ENCODE data around the gene CADPS2. TPM values are rescaled to one million over a fixed set of nuclear protein-coding genes. Genes with fewer than 3 reads are reported as not detected.
"Not testable (repeated sequence)": the region's sequence is repeated elsewhere in the genome, so short reads cannot be mapped to it uniquely, and the experiment has no call there.

The CADPS2 gene
- total RNA-seq, 2 experiments from 2014 or later = not detected

DNA sequence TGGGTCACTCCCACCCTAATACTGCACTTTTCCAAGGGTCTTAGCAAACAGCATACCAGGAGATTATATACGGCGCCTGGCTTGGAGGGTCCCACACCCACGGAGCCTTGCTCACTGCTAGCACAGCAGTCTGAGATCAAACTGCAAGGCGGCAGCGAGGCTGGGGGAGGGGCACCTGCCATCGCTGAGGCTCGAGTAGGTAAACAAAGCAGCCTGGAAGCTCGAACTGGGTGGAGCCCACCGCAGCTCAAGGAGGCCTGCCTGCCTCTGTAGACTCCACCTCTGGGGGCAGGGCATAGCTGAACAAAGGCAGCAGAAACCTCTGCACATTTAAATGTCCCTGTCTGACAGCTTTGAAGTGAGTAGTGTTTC is 51.7 kb downstream of the CADPS2 start:
- H3K36me3 Mint-ChIP-seq, H3K4me3 Mint-ChIP-seq, H3K27me3 Mint-ChIP-seq, H3K9me3 Mint-ChIP-seq, H3K27ac Mint-ChIP-seq, DNase-seq, H3K4me1 Mint-ChIP-seq: not testable (repeated sequence)

DNA sequence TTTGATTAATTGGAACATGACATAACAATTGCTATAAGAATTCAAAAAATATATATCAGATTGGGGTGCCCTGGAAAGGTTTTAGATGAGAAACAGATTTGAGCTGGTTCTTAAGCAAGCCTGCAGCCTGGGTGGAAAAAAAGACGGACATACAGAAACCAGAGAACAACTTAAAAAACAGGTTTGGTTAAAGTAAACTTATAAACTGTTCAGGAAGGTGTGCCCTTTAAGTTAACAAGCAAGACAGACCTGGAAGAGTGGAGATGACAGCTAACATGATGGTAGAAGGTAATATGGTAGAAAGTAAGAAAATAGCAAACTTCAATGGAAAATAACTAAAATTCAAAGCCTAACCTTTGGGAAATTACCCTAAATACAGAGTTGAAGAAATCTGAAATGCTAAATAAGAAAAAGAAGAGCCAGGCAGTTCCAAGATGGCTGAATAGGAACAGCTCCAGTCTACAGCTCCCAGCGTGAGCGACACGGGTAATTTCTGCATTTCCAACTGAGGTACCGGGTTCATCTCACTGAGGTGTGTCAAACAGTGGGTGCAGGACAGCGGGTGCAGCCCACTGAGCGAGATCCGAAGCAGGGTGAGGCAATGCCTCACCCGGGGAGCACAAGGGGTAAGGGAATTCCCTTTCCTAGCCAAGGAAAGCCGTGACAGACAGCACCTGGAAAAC is 52.2 kb downstream of the CADPS2 start:
- DNase-seq = no peak
- Mint-ChIP-seq H3K4me1 (no peaks in the 10 kb centered on the region), H3K9me3 (peaks cover 8% of the 10 kb centered on the region), H3K27ac (no peak overlapping the region), H3K4me3 (no peak overlapping the region), H3K36me3 (peaks cover 1% of the 10 kb centered on the region), H3K27me3 (no peaks in the 10 kb centered on the region)

DNA sequence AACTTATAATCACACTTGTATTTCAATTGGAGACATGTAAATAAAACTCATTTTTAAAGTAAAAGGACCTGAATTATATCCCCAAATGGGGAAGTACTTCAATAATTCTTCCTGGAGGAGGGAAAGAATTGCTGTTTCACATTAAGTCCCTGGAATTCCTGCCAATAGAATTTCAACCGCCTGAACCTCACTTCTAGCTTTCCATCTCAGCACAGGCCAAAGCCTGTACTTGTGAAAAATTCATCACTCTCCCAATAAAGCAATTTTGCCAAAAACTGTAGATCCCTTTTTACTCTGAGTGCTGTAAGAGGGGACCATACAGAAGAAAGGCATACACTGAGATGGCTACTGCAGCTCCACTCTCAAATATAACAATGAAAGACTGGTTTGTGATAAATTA is 54.8 kb downstream of the CADPS2 start:
- H3K27me3 Mint-ChIP-seq = no peaks in the 10 kb centered on the region
- H3K4me1 Mint-ChIP-seq = no peaks in the 10 kb centered on the region
- no peak for DNase-seq
- peaks cover 1% of the 10 kb centered on the region for H3K36me3 Mint-ChIP-seq
- H3K9me3 Mint-ChIP-seq = peaks cover 5% of the 10 kb centered on the region
- no peak overlapping the region for H3K27ac Mint-ChIP-seq
- no peak overlapping the region for H3K4me3 Mint-ChIP-seq

DNA sequence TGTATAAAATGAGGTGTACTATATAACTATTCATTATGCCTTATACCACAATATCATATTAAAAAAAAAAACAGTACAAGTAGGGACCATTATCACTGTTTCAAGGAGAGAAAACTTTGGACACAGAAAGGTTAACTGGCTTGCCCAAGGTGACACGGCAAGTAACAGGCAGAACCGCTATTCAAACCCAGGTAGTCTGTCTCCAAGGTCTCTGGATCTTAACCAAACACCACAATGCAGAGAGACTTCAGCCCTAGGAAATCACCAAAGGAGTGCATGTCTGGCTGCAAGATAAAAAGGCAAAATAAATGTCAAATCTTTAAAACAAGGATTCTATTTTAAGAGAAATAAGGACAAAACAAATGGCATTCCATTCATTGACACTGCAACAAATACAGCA is 56.3 kb downstream of the CADPS2 start:
- Mint-ChIP-seq H3K27ac (no peak overlapping the region), H3K27me3 (no peaks in the 10 kb centered on the region), H3K9me3 (peaks cover 2% of the 10 kb centered on the region), H3K4me1 (no peaks in the 10 kb centered on the region), H3K36me3 (no peaks in the 10 kb centered on the region), H3K4me3 (no peak overlapping the region)
- DNase-seq = no peak

DNA sequence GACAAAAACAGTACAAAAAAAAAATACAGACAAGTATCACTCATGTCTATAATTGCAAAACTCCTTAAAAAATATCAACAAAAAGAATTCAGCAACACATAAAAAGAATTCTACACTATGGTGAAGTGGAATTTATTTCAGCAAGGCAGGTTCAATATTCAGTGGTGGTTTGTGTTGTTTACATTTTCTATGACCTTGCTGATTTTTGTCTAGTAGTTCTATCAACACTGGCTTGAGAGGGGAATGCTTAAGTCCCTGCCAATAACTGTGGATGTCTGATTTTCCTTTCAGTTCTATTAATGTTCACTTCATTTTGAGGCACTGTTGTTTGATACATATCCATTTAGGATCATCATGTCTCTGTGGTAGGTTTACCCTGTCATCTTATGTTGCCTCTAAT is 58.5 kb downstream of the CADPS2 start:
- DNase-seq = no peak
- no peaks in the 10 kb centered on the region for H3K27me3 Mint-ChIP-seq
- H3K27ac Mint-ChIP-seq = no peak overlapping the region
- peaks cover 2% of the 10 kb centered on the region for H3K9me3 Mint-ChIP-seq
- H3K4me1 Mint-ChIP-seq = no peaks in the 10 kb centered on the region
- H3K4me3 Mint-ChIP-seq = no peak overlapping the region
- H3K36me3 Mint-ChIP-seq = no peaks in the 10 kb centered on the region

DNA sequence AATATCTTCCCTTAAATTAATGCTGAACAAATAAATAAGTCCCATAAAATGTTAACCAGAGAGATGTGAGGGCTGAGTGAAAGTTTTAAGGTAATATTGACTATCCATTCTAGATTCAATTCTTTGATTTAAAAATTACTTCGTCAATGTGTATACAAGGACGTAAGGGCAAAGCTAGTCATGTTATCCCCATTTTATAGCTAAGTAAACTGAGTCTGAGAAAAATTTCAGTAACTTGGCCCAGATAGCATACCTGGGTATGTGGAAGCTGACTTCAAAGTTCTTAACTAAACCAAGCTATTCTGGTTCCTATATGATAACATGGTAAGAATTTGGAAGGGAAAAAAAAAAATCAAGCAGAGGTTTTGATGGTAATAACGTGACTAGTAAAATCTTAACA is 72.4 kb downstream of the CADPS2 start:
- no peak overlapping the region for H3K4me3 Mint-ChIP-seq
- no peaks in the 10 kb centered on the region for H3K36me3 Mint-ChIP-seq
- H3K27ac Mint-ChIP-seq = no peak overlapping the region
- no peaks in the 10 kb centered on the region for H3K4me1 Mint-ChIP-seq
- no peaks in the 10 kb centered on the region for H3K27me3 Mint-ChIP-seq
- peaks cover 6% of the 10 kb centered on the region for H3K9me3 Mint-ChIP-seq
- DNase-seq = no peak

DNA sequence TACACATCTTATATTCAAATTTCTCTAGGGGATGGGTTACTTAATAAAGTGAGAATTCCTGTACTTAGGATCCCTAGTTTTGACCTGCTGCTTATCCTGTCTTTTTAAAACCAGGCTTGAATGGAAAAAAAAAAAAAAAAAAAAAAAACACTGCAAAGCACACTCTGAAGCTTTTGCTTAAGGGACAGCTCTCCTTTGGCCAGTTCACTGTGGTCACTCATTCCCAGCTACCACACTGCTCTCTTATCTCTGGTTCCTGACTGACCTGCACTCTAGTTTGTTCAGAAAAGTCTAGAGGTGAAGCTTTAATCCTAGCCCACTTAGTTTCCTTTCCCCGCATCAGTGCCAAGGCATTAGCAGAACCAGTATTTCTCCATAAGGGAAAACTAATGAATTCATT is 82.4 kb downstream of the CADPS2 start:
- no peak overlapping the region for H3K27ac Mint-ChIP-seq
- no peaks in the 10 kb centered on the region for H3K36me3 Mint-ChIP-seq
- no peaks in the 10 kb centered on the region for H3K9me3 Mint-ChIP-seq
- no peak overlapping the region for H3K4me3 Mint-ChIP-seq
- no peaks in the 10 kb centered on the region for H3K27me3 Mint-ChIP-seq
- H3K4me1 Mint-ChIP-seq = no peaks in the 10 kb centered on the region
- DNase-seq = no peak

DNA sequence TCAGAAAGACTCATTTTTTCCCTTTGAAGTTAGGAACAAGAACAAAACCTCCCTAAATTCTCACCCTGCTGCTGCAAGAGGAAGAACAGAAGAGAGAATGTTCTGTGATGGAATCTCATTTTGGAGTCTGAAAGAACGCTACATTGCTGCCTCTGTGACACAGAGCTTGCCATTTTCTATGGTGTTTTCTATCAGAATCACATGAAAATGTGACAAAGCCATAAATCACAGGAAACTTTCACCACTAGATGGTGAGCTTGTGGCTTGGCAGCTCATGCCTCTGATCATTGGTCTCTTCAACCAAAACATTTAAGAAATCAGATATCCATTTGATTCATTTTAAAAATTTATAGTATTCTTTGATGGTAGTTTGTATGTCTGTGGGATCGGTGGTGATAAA is 82.9 kb downstream of the CADPS2 start:
- Mint-ChIP-seq H3K4me3 (no peak overlapping the region), H3K9me3 (no peaks in the 10 kb centered on the region), H3K36me3 (no peaks in the 10 kb centered on the region), H3K27me3 (no peaks in the 10 kb centered on the region), H3K27ac (no peak overlapping the region), H3K4me1 (no peaks in the 10 kb centered on the region)
- no peak for DNase-seq

DNA sequence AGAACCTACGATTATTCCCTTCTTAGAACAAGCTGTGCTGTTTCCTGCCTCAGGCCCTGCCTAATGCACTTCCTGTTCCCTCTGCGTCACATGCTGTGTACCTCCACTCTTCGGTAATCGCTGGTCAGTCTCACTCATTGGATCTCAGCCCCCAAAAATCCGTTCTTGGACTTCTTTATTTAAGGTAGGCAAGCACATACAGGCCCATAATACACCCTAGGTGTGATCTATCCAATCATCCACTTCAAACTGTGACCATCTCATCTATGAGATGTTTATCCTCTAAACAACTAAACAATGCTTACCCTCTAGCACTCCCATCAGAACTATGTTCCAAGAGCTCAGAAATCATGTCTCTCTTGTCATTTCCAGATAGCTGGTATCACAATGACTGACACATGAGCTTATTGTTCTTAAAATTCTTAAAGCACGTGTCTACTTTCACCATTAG is 83.9 kb downstream of the CADPS2 start:
- H3K4me1 Mint-ChIP-seq = no peaks in the 10 kb centered on the region
- no peak overlapping the region for H3K4me3 Mint-ChIP-seq
- H3K36me3 Mint-ChIP-seq = no peaks in the 10 kb centered on the region

DNA sequence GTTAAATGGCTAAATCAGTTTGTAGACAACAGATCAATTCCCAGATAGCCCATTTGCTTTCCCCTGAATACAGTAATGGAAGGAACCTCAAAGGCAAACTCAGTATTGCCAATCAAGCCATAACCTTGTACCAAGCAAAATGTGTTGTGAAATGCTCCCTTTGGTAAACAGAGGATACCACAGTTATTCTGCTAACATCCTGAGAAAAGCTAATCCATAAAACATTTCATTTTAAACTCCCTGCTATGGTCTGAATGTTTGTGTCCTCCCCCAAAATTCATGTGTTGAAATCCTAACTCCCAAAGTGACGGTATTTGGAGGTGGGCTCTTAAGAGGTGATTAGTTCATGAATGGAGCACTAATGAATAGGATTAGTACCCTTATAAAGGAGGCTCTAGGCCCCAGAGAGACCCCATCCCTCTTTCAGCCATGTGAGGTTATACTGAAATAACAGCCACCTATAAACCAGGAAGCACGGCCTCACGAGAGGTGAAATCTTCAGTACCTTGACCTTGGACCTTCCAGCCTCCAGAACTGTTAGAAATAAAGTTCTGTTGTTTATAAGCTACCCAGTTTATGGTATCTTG is 94.2 kb downstream of the CADPS2 start:
- no peaks in the 10 kb centered on the region for H3K4me1 Mint-ChIP-seq
- no peak overlapping the region for H3K27ac Mint-ChIP-seq
- no peak for DNase-seq
- no peaks in the 10 kb centered on the region for H3K36me3 Mint-ChIP-seq
- H3K27me3 Mint-ChIP-seq = no peaks in the 10 kb centered on the region
- H3K4me3 Mint-ChIP-seq = no peak overlapping the region
- H3K9me3 Mint-ChIP-seq = no peaks in the 10 kb centered on the region

More for the DNA sequence above, 83.9 kb downstream of the CADPS2 start:
- no peaks in the 10 kb centered on the region for H3K27me3 Mint-ChIP-seq
- no peak overlapping the region for H3K27ac Mint-ChIP-seq
- H3K9me3 Mint-ChIP-seq = no peaks in the 10 kb centered on the region
- no peak for DNase-seq

DNA sequence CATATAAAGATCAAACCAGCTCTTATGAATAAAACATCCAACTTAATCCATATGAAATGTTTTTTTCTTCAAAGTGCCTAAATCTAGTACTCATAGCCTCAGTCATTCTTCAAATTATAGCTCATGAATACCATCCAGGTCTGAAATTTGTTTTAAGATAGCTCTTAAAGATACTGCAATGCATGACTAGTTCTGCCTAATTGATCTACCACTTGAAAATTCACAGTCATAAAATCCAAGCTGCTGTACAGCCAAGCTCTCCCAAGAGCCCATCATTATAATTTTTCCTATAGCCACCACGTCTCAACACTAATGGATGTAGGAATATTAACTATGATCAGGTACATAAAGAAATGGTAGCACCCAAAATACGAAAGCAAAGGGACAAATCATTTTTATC is 95.7 kb downstream of the CADPS2 start:
- DNase-seq = no peak
- Mint-ChIP-seq H3K4me3 (no peak overlapping the region), H3K4me1 (no peaks in the 10 kb centered on the region), H3K9me3 (no peaks in the 10 kb centered on the region), H3K36me3 (no peaks in the 10 kb centered on the region), H3K27ac (no peak overlapping the region), H3K27me3 (no peaks in the 10 kb centered on the region)

DNA sequence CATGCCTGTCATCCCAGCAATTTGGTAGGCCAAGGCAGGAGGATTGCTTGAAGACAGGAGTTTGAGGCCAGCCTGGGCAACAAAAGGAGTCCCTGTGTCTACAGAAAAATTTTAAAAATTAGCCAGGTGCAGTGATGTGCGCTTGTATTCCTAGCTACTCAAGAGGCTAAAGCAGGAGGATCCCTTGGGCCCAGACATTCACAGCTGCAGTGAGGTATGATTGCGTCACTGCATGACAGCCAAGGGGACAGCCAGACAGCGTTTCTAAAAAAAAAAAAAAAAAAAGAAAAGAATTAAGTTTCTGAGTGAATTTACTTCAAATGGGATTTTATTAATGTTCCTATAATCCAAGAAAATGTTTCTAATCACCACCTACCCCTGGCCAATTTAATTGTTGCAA is 96.1 kb downstream of the CADPS2 start:
- Mint-ChIP-seq H3K27ac (no peak overlapping the region), H3K4me3 (no peak overlapping the region), H3K36me3 (no peaks in the 10 kb centered on the region), H3K4me1 (no peaks in the 10 kb centered on the region), H3K9me3 (no peaks in the 10 kb centered on the region), H3K27me3 (no peaks in the 10 kb centered on the region)
- no peak for DNase-seq

DNA sequence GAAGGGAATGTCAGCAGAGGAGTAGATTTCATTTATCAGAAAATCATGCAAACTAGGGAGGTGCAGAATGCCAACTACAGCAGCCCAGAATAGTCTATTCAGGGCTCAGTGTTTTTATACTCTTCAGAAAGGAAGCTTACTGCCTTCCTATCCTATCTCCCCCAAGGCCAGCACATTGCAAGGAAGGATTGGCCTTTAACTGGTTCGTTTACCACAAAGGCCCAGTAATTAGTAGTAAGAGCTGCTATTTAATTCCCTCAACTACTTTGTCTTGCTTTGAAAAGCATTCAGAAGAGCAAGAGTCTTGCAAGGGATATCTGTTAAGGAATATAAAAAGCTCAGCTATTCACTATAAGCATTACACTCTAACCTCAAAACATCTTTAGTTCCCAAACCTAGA is 97.1 kb downstream of the CADPS2 start:
- H3K27ac Mint-ChIP-seq = no peak overlapping the region
- no peaks in the 10 kb centered on the region for H3K27me3 Mint-ChIP-seq
- no peaks in the 10 kb centered on the region for H3K4me1 Mint-ChIP-seq
- H3K9me3 Mint-ChIP-seq = peaks cover 2% of the 10 kb centered on the region
- H3K4me3 Mint-ChIP-seq = no peak overlapping the region
- no peaks in the 10 kb centered on the region for H3K36me3 Mint-ChIP-seq
- DNase-seq = no peak

DNA sequence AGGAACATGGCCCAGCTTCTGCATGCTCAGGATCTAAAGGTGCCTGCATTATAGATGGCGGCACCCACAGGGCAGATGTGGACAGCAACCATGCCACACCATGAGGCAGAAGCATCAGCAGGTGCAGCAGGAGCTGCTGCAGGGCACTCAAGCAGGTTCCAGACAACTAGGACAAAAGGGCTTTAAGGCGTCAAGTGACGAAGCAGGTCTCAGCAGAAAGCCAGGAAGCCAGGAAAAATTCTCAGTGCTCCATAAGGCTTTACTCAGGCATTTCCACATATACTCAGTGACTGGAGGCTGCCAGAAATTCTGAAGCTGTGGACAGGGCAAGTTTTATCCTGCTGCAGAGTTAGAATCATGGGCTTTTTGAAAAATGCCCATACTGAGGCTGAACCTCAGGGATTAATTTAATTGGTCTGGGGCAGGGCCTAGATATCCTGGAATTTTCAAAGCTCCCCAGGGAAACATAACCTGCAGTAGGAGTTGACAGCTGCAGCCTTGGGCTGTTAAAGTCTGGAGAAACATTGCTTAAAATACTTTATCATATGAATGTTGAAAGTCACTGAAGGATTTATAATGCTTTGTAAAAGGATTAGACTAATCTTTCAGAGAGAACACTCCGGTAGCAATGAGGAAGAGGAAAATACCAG is 115.4 kb downstream of the CADPS2 start:
- DNase-seq = no peak
- Mint-ChIP-seq H3K27ac (no peak overlapping the region), H3K9me3 (peaks cover 3% of the 10 kb centered on the region), H3K4me3 (no peak overlapping the region), H3K27me3 (no peaks in the 10 kb centered on the region), H3K36me3 (no peaks in the 10 kb centered on the region), H3K4me1 (no peaks in the 10 kb centered on the region)

DNA sequence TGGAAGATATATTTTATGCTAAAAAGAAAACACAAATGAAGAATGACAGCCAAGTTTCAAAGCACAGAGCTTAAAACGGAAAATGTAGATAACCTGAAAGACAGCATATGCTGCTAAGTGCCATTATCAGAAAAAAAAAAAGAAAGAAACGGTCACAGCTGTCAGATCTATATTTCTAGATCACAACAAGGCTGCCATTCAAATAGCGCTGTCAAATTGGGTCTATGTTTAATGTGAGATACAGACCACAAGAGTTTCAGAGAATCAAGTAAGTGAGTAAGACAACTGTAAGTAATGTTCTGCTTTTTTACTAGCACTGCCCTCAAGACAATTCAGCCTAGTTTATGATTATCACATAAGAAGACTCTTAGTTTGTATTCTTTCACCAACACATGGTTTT is 117.4 kb downstream of the CADPS2 start:
- Mint-ChIP-seq H3K9me3 (no peaks in the 10 kb centered on the region), H3K4me1 (no peaks in the 10 kb centered on the region), H3K27me3 (no peaks in the 10 kb centered on the region), H3K36me3 (no peaks in the 10 kb centered on the region), H3K4me3 (no peak overlapping the region), H3K27ac (no peak overlapping the region)
- no peak for DNase-seq

DNA sequence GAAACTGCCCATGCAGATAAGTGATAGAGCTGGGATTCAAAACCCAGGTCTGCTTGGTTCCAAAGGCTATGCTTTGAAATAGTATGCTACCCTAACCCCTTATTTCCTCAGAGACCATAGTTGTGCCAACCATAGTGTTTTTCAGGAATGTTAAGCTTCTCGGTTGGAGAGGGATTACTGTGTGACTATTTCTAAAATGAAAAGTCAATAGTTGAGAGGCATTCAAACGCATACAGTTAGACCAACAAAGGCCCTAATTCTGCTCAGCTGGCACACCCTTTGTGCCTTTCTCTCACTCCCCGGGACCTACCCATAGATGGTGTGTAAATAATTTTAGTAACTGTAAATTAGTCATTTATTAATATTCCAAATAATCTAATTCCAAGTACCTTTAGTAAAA is 118.9 kb downstream of the CADPS2 start:
- no peak overlapping the region for H3K4me3 Mint-ChIP-seq
- no peak overlapping the region for H3K27ac Mint-ChIP-seq
- no peaks in the 10 kb centered on the region for H3K27me3 Mint-ChIP-seq
- no peaks in the 10 kb centered on the region for H3K36me3 Mint-ChIP-seq
- no peaks in the 10 kb centered on the region for H3K4me1 Mint-ChIP-seq
- no peak for DNase-seq
- no peaks in the 10 kb centered on the region for H3K9me3 Mint-ChIP-seq

Data from activated naive CD8-positive, alpha-beta T cell treated with anti-CD3 and anti-CD28 coated beads for 36 hours (primary cell).